NK-92 treated with Interleukin-12 subunit alpha and Interleukin-12 subunit beta, amount 100 ng/mL, for 24 hours (cell line): ENCODE measurements around the gene MCC.
"Not testable (repeated sequence)": the region's sequence is repeated elsewhere in the genome, so short reads cannot be mapped to it uniquely, and the experiment has no call there.

Source experiments
- DNase-seq: peaks from one replicate; lab custom pipeline; 2025; lab: John Stamatoyannopoulos, UW

The MCC gene

GRCh38 chr5:113421693-113422092 lies 66.6 kb downstream of the MCC start:
- DNase-seq = no peak

GRCh38 chr5:113405530-113405929 lies 82.7 kb downstream of the MCC start:
- no peak for DNase-seq

GRCh38 chr5:113404269-113404668 lies 84.0 kb downstream of the MCC start:
- no peak for DNase-seq

DNA sequence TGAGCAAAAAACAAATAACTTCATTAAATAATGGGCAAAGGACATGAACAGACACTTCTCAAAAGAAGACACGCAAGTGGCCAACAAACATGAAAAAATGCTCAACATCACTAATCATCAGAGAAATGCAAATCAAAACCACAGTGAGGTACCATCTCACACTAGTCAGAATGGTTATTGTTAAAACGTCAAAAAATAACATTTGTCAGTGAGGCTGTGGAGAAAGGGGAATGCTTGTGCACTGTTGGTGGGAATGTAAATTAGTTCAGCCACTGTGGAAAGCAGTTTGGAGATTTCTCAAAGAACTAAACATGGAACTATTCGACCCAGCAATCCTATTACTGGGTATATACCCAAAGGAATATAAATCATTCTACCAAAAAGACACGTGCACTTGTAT lies 90.3 kb downstream of the MCC start:
- not testable (repeated sequence) for DNase-seq

- DNase-seq = no peak
These were observed 91.2 kb downstream of the MCC start for GRCh38 chr5:113397046-113397445.

DNA sequence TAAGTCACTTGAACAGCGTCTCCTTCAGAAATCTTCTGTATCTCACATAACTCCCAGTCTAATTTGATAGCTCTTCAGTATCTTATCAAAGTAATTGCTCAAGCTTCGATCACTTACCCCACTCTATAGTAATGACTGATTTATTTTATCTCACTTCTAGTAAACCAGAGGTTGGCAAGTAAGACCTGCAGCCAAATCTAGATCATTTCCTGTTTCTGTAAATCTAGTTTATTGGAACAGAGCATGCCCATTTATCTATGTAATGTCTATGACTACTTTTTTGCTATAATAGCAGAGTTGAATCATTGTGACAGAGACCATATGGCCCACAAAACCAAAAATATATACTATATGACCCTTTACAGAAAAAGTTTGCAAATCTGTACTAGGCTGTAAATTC lies 93.6 kb downstream of the MCC start:
- no peak for DNase-seq

DNA sequence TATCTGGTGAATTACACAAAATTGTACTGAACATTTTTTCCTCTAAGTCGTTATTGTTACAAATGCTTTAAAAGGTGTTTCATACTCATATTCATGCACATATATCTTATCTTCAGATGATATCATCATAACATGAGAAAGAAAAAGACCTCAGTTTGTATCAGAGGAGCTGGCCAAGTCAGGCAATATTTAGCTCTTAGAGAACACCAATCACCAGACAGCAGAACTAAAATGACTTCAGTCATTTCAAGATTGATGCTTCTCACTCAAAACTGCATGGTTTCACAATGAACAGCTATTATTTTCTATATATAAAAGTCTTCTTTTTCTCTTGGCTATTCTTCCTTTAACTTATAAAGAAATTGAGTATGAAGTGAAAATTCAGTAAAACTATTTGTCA lies 98.0 kb downstream of the MCC start:
- DNase-seq = no peak

- DNase-seq = no peak
These were observed 99.1 kb downstream of the MCC start for GRCh38 chr5:113389116-113389515.

GRCh38 chr5:113387844-113388243 lies 100.4 kb downstream of the MCC start:
- DNase-seq = no peak

GRCh38 chr5:113384782-113385285 lies 103.4 kb downstream of the MCC start:
- no peak for DNase-seq

DNA sequence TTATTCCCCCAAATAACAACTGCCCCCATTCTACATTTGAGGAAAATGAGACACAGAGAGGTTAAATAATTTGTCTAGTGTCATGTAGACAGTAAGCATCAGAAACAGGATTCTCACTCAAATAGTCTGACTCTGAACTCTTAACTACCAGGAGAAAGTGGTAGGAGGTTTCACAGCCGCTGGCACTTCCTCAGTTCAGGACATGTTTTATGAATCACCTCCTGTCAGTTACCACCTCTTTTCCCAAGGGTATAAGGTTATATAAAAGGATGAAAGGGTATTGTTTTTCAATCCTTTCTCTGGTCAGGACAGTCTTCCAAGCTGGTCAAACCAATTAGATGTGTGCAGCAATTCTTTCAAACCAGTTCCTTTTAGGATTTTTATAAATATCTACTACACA lies 105.5 kb downstream of the MCC start:
- DNase-seq = no peak

GRCh38 chr5:113381791-113382190 lies 106.5 kb downstream of the MCC start:
- DNase-seq = no peak

- DNase-seq = no peak
These were observed 107.4 kb downstream of the MCC start for GRCh38 chr5:113380807-113381326.

DNA sequence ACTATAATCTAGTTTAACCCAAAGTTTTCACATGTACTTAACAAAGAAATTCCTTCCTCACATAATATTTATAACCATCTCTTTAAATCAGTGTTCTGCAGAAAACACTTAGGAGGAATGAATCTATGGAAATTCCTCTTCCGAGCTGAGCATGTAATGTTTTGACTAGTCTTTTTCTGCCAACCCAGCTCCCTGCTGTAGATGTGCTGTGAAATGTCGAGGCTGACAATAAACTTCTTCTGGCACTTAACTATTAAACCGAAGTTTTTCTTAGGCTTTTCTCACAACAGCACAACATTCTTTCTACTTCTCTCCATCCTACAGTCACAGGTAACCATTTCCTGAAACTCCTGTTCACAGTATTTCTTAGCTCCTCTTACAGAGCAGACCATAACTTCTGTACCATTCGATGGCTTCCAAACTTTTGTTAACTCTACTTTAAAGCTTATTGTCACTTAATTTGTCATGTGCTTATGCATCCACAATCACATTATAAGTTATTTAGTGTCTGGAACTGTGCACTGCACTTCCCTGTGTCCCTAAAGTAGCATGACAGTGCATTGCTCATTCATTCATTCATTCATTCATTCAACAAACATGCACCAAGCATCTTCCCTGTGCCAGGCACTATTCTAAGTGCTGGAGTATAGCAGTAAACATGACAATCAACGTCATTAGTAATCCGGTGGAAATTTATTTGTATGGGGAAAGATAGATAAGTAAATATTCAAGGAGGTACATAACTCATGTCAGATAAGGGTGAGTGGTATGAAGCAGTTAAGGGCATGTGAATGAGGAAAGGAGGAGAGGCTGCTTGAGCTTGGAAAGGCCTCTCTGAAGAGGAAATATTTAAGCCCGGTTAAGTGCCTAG lies 108.1 kb downstream of the MCC start:
- DNase-seq = no peak

- peak; percentile 32 for DNase-seq
These were observed 109.2 kb downstream of the MCC start for GRCh38 chr5:113378959-113379541.

GRCh38 chr5:113378514-113378913 lies 109.7 kb downstream of the MCC start:
- DNase-seq = no peak

- DNase-seq = no peak
These were observed 110.2 kb downstream of the MCC start for GRCh38 chr5:113378081-113378480.

DNA sequence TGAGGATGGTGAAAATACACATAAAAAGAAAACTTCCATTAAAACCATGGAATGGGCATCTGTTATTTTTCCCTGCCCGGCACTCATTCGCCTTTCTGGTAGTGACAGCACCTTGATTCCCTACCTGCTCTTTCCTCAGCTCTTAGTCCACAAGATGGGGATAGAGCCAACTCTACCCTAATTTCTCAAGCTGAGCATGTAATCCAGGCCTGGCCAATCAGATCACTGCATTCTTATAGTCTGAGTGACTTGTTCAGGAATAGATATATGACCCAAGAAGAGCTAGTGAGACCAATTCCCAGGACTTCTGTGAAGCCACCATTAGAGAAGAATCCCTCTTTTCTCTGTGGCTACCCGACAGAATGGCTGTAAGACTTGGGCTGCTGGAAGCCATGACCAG lies 111.6 kb downstream of the MCC start:
- DNase-seq = no peak

GRCh38 chr5:113375480-113376060 lies 112.7 kb downstream of the MCC start:
- no peak for DNase-seq

DNA sequence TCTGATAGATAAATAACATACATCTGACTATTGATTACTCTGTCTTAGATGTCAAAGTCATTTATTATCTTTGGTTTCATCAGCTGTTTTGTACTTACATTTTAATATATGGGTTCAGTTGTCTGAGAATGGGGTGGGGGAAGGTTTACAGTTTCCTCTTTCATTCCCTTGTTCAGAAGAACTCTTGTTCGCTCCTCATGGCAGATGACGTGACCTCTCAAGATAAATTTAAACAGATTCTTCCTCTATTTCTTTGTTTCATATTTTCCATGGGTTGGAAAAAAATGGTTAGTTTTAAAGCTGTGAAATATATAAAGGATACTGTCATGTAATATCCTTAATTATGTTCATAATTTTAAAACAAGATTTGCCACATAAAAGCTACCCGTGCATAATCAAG lies 114.8 kb downstream of the MCC start:
- DNase-seq = no peak

- DNase-seq = no peak
These were observed 116.5 kb downstream of the MCC start for GRCh38 chr5:113371721-113372196.

DNA sequence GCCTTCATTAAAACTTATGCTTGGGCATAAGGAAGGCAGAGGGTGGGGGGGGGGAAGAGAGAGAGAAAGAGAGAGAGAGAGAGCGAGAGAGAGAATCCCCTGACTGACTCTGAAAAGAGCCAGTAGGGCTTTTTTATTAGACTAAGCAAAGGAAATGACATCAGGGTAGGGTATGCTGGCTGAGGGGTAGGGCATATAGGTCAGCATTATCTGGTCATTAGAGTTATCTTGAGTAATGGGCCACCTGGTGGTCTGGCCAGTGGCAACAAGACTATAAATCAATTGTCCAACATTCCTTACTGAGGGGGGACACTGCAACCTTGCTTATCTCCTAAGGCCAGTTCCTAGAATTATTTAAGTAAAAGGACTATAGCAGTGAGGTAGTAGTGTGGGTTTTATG lies 120.7 kb downstream of the MCC start:
- no peak for DNase-seq

DNA sequence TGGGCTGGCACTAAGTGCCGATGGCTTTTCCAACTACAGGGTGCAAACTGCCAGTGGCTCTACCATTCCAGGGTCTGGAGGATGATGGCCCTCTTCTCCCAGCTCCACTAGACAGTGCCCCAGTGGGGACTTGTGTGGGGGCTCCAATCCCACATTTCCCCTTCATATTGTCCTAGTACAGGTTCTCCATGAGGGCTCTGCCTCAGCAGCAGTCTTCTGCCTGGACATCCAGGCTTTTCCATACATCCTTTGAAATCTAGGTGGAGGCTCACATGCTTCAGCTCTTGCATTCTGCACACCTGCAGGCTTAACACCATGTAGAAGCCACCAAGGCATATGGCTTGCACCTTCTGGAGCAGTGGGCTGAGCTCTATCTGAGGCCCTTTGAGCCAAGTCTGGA lies 123.8 kb downstream of the MCC start:
- DNase-seq = no peak
